HEK293 (cell line): ENCODE measurements around the gene MAGEL2.

Experiments
- CTCF ChIA-PET: fragments of 350-600 bp; formaldehyde crosslinking; extraction: SDS; loops from one replicate; lab custom pipeline; 2021; ENCODE audit warnings: antibody characterized with exemption; lab: Yijun Ruan, JAX
- POLR2A ChIA-PET: fragments of 300-600 bp; formaldehyde crosslinking; extraction: SDS; loops from one replicate; lab custom pipeline; 2020; ENCODE audit warnings: antibody characterized with exemption, inconsistent platforms; lab: Yijun Ruan, JAX
- H3K27ac ChIP-seq: fragments of 200-500 bp; sonication (Bioruptor generic); 2 replicates; pipeline ENCODE4 v1.5.1; 2014; ENCODE audit warnings: low read depth, low read length, control low read depth, inconsistent platforms; ENCODE audit errors: extremely low read depth
- H3K36me3 ChIP-seq, 2 experiments: fragments of 200-500 bp in 1 of 2; sonication (Bioruptor generic) in 1 of 2; 1 replicate in 1 of 2; 2 replicates in 1 of 2; pipeline ENCODE4 v1.5.1; 2014 to 2017; ENCODE audit warnings: inconsistent platforms in 2 of 2, low read length in 2 of 2; ENCODE audit not compliant: control insufficient read depth in 2 of 2, insufficient read depth in 1 of 2
- H3K4me1 ChIP-seq: fragments of 200-500 bp; sonication (Bioruptor generic); 2 replicates; pipeline ENCODE4 v1.5.1; 2014; ENCODE audit warnings: mild to moderate bottlenecking, low read length, inconsistent platforms; ENCODE audit not compliant: control insufficient read depth, insufficient read depth
- H3K4me3 ChIP-seq: 2 replicates; pipeline ENCODE4 v1.5.1; 2011; ENCODE audit warnings: low read depth, mild to moderate bottlenecking, control low read depth, low read length, moderate library complexity
- H3K9me3 ChIP-seq: fragments of 200-500 bp; sonication (Bioruptor generic); 2 replicates; pipeline ENCODE4 v1.5.1; 2014; ENCODE audit warnings: low read depth, low read length, inconsistent platforms; ENCODE audit not compliant: control insufficient read depth, insufficient read depth
- GLI4 ChIP-seq: fragments of 450-650 bp; formaldehyde crosslinking; IDR thresholded peaks from 2 replicates; pipeline ENCODE4 v1.5.1; 2016; ENCODE audit warnings: missing biosample characterization, missing genetic modification characterization
- GLIS2 ChIP-seq: fragments of 450-650 bp; formaldehyde crosslinking; IDR thresholded peaks from 2 replicates; pipeline ENCODE4 v1.5.1; 2016; ENCODE audit warnings: missing biosample characterization, missing genetic modification characterization
- KLF7 ChIP-seq: fragments of 450-650 bp; formaldehyde crosslinking; IDR thresholded peaks from 2 replicates; pipeline ENCODE4 v1.5.1; 2016; ENCODE audit warnings: missing biosample characterization, missing genetic modification characterization, borderline replicate concordance
- KLF9 ChIP-seq: fragments of 450-650 bp; formaldehyde crosslinking; IDR thresholded peaks from 2 replicates; pipeline ENCODE4 v1.5.1; 2016; ENCODE audit warnings: missing biosample characterization, missing genetic modification characterization, low read depth
- PRDM4 ChIP-seq: fragments of 450-650 bp; formaldehyde crosslinking; IDR thresholded peaks from 2 replicates; pipeline ENCODE4 v1.5.1; 2017; ENCODE audit warnings: missing biosample characterization, missing genetic modification characterization
- RBAK ChIP-seq: fragments of 450-650 bp; formaldehyde crosslinking; IDR thresholded peaks from 2 replicates; pipeline ENCODE4 v1.5.1; 2016; ENCODE audit warnings: missing biosample characterization, missing genetic modification characterization
- REPIN1 ChIP-seq: fragments of 450-650 bp; formaldehyde crosslinking; IDR thresholded peaks from 2 replicates; pipeline ENCODE4 v1.5.1; 2017; ENCODE audit warnings: missing biosample characterization, missing genetic modification characterization, low read depth
- ZFP3 ChIP-seq: fragments of 450-650 bp; formaldehyde crosslinking; IDR thresholded peaks from 2 replicates; pipeline ENCODE4 v1.5.1; 2016; ENCODE audit warnings: low read depth, missing biosample characterization, missing genetic modification characterization
- ZIC2 ChIP-seq: fragments of 450-650 bp; formaldehyde crosslinking; IDR thresholded peaks from 2 replicates; pipeline ENCODE4 v1.5.1; 2016; ENCODE audit warnings: missing biosample characterization, missing genetic modification characterization
- ZNF10 ChIP-seq: fragments of 450-650 bp; formaldehyde crosslinking; IDR thresholded peaks from 2 replicates; pipeline ENCODE4 v1.5.1; 2017; ENCODE audit warnings: missing biosample characterization, missing genetic modification characterization
- ZNF155 ChIP-seq: fragments of 450-650 bp; formaldehyde crosslinking; IDR thresholded peaks from 2 replicates; pipeline ENCODE4 v1.5.1; 2016; ENCODE audit warnings: missing biosample characterization, missing genetic modification characterization
- ZNF175 ChIP-seq: fragments of 450-650 bp; formaldehyde crosslinking; IDR thresholded peaks from 2 replicates; pipeline ENCODE4 v1.5.1; 2016; ENCODE audit warnings: missing biosample characterization, missing genetic modification characterization
- ZNF202 ChIP-seq: fragments of 450-650 bp; formaldehyde crosslinking; IDR thresholded peaks from 2 replicates; pipeline ENCODE4 v1.5.1; 2016; ENCODE audit warnings: missing biosample characterization, missing genetic modification characterization, borderline replicate concordance
- ZNF544 ChIP-seq: fragments of 450-650 bp; formaldehyde crosslinking; IDR thresholded peaks from 2 replicates; pipeline ENCODE4 v1.5.0; 2017; ENCODE audit warnings: missing biosample characterization, missing genetic modification characterization
- ZNF548 ChIP-seq: fragments of 450-650 bp; formaldehyde crosslinking; IDR thresholded peaks from 2 replicates; pipeline ENCODE4 v1.5.1; 2016; ENCODE audit warnings: missing biosample characterization, missing genetic modification characterization
- ZNF621 ChIP-seq: fragments of 450-650 bp; formaldehyde crosslinking; IDR thresholded peaks from 2 replicates; pipeline ENCODE4 v1.5.1; 2017; ENCODE audit warnings: missing biosample characterization, missing genetic modification characterization
- ZNF664 ChIP-seq: fragments of 450-650 bp; formaldehyde crosslinking; IDR thresholded peaks from 2 replicates; pipeline ENCODE4 v1.5.1; 2016; ENCODE audit warnings: missing biosample characterization, missing genetic modification characterization
- ZNF704 ChIP-seq: fragments of 450-650 bp; formaldehyde crosslinking; IDR thresholded peaks from 2 replicates; pipeline ENCODE4 v1.5.1; 2016; ENCODE audit warnings: missing biosample characterization, missing genetic modification characterization
- ZNF76 ChIP-seq: fragments of 450-650 bp; formaldehyde crosslinking; IDR thresholded peaks from 2 replicates; pipeline ENCODE4; 2016; ENCODE audit warnings: low read depth, missing biosample characterization, missing genetic modification characterization, borderline replicate concordance
- TF ChIP-seq, protein P1 (sequence below): fragments of 450-650 bp; formaldehyde crosslinking; IDR thresholded peaks from 2 replicates; pipeline ENCODE4 v1.5.1; 2016; ENCODE audit warnings: missing biosample characterization, missing genetic modification characterization
- TF ChIP-seq, protein P2 (sequence below): fragments of 450-650 bp; formaldehyde crosslinking; IDR thresholded peaks from 2 replicates; pipeline ENCODE4 v1.5.1; 2016; ENCODE audit warnings: missing biosample characterization, missing genetic modification characterization
- TF ChIP-seq, protein P3 (sequence below): fragments of 450-650 bp; formaldehyde crosslinking; IDR thresholded peaks from 2 replicates; pipeline ENCODE4 v1.5.1; 2017; ENCODE audit warnings: missing biosample characterization, mild to moderate bottlenecking, missing genetic modification characterization, moderate library complexity

The MAGEL2 gene

DNA sequence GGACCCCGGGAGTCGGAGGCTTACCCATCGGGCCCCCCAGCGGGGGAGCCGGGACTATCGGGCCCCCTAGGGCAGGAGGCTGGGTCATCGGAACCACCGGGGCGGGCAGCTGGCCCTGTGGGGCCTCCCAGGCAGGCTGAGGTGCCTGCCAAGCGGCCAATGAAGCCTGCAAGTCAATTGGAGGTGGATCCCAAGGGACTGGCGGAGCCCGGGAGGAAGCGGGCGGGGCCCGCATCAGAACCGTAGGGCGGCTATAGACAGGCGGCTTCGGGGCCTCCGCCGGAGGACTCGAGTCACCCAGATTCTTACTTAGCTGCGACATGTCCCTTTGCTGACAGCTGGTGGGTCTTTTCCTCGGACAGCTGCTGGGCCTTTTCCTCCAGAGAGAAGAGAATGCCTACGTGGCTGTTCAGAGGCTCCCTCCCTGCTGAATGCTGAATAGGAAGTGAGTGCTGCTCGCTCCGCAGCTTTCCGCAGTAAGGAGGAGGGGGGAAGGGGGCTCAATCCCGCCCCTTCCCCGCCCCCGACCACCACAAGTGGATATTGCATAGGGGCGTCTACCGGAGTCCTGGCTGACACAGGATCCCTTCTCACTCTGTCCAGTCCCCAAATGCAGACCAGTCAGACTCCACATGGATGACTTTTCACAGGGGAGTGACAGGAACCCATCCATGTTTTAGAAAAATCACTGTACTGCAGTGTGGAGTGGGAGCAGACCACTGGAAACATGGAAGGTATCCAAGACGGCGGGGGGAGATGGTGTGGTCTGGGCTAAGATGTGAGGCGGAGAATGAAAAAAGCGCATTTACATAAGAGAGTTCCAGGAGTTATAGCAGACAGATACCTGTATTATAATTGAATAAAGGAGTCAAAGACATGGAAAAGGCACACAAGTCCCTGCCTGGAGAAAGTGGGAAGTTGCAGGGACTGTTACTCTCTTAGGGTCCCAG lies at the start of gene MAGEL2:
TSS of gene MAGEL2 (minus strand) at position 447 of the 950 bp plus-strand sequence. CDS start at position 322, 125 bp downstream.
- TF ChIP-seq ZNF155 (tag by site-specific recombination) (no peak), RBAK (tag by site-specific recombination) (no peak), ZFP3 (tag by site-specific recombination) (no peak), ZIC2 (no peak), ZNF10 (tag by site-specific recombination) (no peak)
- TF ChIP-seq, protein P1, sequence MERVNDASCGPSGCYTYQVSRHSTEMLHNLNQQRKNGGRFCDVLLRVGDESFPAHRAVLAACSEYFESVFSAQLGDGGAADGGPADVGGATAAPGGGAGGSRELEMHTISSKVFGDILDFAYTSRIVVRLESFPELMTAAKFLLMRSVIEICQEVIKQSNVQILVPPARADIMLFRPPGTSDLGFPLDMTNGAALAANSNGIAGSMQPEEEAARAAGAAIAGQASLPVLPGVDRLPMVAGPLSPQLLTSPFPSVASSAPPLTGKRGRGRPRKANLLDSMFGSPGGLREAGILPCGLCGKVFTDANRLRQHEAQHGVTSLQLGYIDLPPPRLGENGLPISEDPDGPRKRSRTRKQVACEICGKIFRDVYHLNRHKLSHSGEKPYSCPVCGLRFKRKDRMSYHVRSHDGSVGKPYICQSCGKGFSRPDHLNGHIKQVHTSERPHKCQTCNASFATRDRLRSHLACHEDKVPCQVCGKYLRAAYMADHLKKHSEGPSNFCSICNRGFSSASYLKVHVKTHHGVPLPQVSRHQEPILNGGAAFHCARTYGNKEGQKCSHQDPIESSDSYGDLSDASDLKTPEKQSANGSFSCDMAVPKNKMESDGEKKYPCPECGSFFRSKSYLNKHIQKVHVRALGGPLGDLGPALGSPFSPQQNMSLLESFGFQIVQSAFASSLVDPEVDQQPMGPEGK, result no peak
- H3K27ac ChIP-seq, result no peak within 1 kb of the TSS
- no peaks in the 10 kb centered on the region for H3K4me1 ChIP-seq
- CTCF ChIA-PET, result interaction anchor here (0.7 kb wide), 1 partner anchor 10 kb away, joined by 3 read pairs; no protein-coding TSS in a partner anchor
- H3K4me3 ChIP-seq, result no peak within 1 kb of the TSS
- H3K9me3 ChIP-seq, result no peaks in the 10 kb centered on the region
- no peaks in the 10 kb centered on the region for H3K36me3 ChIP-seq
- POLR2A ChIA-PET, result no interaction called here

- Histone ChIP-seq H3K4me1 (no peaks in the 10 kb centered on the region), H3K36me3 (no peaks in the 10 kb centered on the region), H3K4me3 (no peak overlapping the region), H3K9me3 (no peaks in the 10 kb centered on the region), H3K27ac (no peak overlapping the region)
- CTCF ChIA-PET, result no interaction called here
- TF ChIP-seq REPIN1 (tag by site-specific recombination) (no peak), ZNF175 (no peak), ZNF76 (no peak), ZNF548 (tag by site-specific recombination) (no peak), ZNF202 (no peak), KLF7 (tag by site-specific recombination) (no peak), ZFP3 (tag by site-specific recombination) (no peak), GLIS2 (tag by site-specific recombination) (no peak), PRDM4 (tag by site-specific recombination) (no peak), KLF9 (no peak), ZNF704 (tag by site-specific recombination) (no peak), GLI4 (no peak), ZNF544 (no peak), ZNF621 (tag by site-specific recombination) (no peak), ZNF664 (tag by site-specific recombination) (no peak)
- TF ChIP-seq, protein P2, sequence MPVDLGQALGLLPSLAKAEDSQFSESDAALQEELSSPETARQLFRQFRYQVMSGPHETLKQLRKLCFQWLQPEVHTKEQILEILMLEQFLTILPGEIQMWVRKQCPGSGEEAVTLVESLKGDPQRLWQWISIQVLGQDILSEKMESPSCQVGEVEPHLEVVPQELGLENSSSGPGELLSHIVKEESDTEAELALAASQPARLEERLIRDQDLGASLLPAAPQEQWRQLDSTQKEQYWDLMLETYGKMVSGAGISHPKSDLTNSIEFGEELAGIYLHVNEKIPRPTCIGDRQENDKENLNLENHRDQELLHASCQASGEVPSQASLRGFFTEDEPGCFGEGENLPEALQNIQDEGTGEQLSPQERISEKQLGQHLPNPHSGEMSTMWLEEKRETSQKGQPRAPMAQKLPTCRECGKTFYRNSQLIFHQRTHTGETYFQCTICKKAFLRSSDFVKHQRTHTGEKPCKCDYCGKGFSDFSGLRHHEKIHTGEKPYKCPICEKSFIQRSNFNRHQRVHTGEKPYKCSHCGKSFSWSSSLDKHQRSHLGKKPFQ, result no peak
- TF ChIP-seq, protein P3, sequence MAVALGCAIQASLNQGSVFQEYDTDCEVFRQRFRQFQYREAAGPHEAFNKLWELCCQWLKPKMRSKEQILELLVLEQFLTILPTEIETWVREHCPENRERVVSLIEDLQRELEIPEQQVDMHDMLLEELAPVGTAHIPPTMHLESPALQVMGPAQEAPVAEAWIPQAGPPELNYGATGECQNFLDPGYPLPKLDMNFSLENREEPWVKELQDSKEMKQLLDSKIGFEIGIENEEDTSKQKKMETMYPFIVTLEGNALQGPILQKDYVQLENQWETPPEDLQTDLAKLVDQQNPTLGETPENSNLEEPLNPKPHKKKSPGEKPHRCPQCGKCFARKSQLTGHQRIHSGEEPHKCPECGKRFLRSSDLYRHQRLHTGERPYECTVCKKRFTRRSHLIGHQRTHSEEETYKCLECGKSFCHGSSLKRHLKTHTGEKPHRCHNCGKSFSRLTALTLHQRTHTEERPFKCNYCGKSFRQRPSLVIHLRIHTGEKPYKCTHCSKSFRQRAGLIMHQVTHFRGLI (tag by site-specific recombination), result no peak
- POLR2A ChIA-PET, result no interaction called here
Observed at GRCh38 chr15:23695282-23695681, 47.6 kb upstream of the MAGEL2 start.
